Posterior cingulate gyrus (tissue), 11 donors: ENCODE measurements around the gene GLT8D1.

Source experiments
- DNase-seq, 10 donors: peaks; one replicate each; pipeline versions ENCODE4 v3.0.0 to v3.0.0-alpha.2; 2020 to 2021; ENCODE audit warnings: mixed read lengths in 3 of 10
- intact Hi-C: fragments of 100-400 bp; cut with DNase I; formaldehyde crosslinking; loops from one replicate; pipeline ENCODE4 v1.15.1; 2023

The GLT8D1 gene

DNA sequence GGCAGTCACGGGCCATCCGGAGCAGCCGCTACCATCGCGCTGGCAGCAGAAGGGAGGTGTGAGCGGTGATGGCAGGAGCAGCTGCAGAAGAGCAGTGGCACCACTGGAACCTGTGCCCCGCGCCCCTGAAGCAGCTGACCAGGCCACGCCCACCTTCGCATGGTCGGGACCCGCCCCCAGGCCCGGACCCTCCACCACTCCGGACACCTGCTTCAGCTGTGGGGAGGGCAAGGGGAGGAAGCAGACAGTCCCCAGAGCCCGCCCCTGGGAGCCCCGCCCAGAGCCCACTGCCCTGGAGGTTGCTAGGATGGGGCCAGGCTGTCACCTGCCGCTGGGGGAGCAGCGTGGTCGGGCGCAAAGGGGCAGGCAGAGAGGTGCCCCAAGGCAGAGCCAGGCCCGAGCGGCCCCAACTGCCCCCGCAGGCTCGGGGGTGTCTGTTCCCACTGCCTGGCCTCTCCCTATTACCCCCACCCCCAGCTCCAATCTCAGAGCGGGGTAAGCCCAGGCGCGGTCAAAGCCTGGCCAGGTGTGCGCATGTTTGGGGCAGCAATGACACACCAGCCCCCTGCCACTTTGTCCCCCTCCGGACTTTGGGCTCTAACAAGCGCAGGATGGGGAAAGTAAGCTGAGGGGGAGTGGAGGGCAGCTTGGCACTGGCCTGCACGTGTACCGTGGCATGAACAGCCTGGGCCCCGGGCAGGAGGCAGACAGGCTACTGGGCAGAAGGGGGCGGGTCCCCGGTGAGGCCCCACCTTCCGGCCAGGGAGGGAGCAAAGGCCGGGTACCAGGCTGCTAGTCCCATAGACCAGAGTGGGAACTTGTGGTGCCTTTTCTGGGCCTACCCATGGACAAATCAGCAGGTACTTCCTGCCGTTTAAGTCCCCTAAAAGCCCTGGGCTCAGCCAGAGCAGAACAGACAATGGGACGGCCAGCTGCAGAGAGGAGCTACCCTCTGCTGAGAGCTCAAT lies 9.0 kb upstream of the GLT8D1 start:
- intact Hi-C loops = no loop called here
- DNase-seq = peak in 2 of 10 donors; percentile 79 to 85

DNA sequence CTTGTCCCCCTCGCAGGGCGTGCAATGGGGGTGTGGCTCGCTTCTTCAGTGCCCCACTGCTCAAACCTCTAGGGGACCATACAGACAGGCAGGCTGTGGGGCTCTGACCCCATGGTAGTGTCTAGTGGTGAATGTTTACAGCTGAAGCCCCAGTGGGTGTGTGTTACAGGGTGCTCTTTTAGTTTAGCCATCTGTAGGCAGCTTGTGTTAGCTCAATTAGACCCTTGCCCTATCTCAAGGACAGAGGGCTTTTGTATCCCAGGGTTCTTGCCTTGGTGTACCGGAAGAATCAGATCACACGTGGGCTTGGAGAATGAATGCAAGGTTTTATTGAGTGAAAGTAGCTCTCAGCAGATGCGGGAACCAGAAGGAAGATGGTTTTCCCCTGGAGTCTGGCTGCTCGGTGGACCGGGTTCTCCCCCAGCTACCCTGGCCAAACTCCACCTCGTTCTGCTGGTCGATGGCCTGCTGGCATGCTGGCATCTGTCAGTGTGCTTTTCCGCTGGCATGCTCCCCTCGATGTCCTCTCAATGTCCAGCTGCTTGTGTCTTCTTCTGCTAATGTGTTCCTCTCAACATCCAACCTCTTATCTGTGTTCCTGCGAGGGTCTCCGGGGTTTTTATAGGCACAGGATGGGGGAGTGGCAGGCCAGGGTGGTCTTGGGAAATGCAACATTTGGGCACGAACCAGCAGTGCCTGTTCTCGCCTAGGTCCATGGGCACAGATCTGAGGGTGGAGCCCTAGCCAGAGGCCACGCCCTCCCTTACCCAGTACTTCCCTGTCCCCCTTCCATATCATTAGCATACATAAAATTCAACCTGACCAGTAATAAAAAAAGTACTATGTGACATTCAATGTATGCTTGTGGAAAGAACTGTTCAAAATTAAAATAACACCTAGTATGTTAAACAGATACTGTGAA lies 7.0 kb upstream of the GLT8D1 start:
- peak in 1 of 10 donors; percentile 73 for DNase-seq
- intact Hi-C loops = no loop called here

- no peak for DNase-seq
- intact Hi-C loops = no loop called here
Observed at GRCh38 chr3:52710512-52710911, 4.9 kb upstream of the GLT8D1 start.

DNA sequence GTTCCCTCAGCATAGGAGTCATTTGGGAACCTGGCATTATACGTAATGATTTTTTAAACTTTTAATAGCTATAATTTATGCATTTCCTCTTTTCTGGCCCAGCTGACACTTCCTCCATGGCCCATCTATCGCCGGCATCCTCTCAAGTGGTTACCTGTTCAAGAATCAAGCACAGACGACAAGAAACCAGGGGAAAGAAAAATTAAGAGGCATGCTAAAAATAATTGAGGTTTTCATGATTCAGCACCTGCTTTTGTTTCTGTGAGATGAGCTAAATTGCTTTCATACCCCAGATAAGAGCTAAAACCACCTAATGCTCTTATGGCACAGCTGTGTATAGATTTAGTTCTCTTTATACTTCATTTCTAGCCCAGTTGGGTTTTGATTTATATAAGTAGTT lies 2.0 kb upstream of the GLT8D1 start:
- intact Hi-C loops = no loop called here
- DNase-seq = no peak

DNA sequence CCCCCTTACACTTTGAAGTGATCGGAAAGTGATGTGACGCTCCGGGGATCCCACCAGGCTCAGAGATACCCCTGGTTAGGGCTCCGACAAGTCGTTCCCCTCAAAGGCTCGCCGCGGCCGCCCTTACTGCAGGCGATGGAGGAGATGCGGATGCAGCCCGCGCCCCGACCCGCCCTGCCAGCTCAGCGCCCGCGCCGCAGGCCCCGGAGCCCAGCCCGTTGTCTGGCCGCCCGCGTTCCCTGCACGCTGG lies 228 bp downstream of the GLT8D1 start:
- peak in 1 of 10 donors; percentile 33 for DNase-seq
- intact Hi-C loops = loop anchor here (2.0 kb wide), 2 partner anchors 21 to 65 kb away; partner anchors contain the start of genes NEK4 and PBRM1

GRCh38 chr3:52704611-52705437 lies 767 bp downstream of the GLT8D1 start:
- DNase-seq = no peak
- intact Hi-C loops = loop anchor here (2.0 kb wide), 2 partner anchors 20 to 66 kb away; partner anchors contain the start of genes NEK4 and PBRM1

DNA sequence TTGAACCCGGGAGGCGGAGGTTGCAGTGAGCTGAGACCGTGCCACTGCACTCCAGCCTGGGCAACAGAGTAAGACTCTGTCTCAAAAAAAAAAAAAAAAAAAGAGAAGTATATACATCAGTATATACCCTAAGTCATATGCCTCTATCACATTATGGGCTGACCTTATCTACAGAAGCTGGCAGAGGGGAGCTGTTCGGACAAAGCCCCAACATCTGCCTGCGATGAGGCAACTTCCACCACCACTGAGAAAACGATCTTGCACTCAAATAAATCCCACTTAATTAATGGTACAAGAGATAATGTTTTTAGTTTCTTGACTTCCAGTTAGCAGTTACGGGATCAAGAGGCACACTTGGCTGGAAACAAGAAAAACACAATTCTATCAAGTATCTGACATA lies 2.2 kb downstream of the GLT8D1 start:
- DNase-seq = no peak
- intact Hi-C loops = no loop called here

- intact Hi-C loops = no loop called here
- DNase-seq = no peak
Observed at GRCh38 chr3:52697632-52697965, 8.0 kb downstream of the GLT8D1 start.

GRCh38 chr3:52696830-52697631 lies 8.6 kb downstream of the GLT8D1 start:
- DNase-seq = no peak
- intact Hi-C loops = no loop called here

- intact Hi-C loops = no loop called here
- DNase-seq = no peak
Observed at GRCh38 chr3:52695798-52696671, 9.6 kb downstream of the GLT8D1 start.

DNA sequence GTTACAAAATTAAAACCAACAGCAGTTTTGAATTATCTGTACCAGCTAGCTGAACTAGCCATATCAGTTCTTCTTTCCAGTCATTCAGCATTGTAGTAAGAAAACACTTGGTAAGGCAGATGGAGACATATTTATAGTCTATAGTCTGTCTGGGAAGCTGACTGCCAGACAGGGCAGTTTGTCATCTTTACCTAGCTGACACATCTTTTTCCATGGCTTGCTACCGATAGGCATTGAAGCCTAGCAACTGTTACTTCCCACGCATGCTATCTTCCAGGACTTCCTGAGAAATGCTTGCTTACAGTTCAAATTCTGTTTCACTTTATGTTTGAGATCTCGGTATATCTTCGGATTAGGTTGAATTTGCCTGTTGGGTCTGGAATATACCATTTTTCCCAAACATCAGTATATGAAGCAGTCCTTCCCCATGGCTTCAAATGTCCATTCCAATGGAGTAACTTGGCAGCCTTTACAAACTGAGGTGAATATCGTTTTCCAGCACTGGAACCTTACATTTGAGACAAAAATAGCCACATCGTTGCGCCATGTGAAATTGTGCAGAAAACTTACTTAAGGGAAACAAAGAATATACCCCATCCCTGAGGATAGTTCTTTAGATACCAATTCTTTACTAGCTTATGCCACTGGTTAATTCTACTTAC lies 10.9 kb downstream of the GLT8D1 start:
- DNase-seq = no peak
- intact Hi-C loops = no loop called here

GRCh38 chr3:52693071-52693470 lies 12.5 kb downstream of the GLT8D1 start:
- no peak for DNase-seq
- intact Hi-C loops = no loop called here

GRCh38 chr3:52690560-52690959 lies 15.0 kb downstream of the GLT8D1 start:
- intact Hi-C loops = no loop called here
- no peak for DNase-seq

- no peak for DNase-seq
- intact Hi-C loops = loop anchor here (10.0 kb wide), 1 partner anchor 264 kb away; no protein-coding TSS in a partner anchor
Observed at GRCh38 chr3:52689151-52689550, 16.4 kb downstream of the GLT8D1 start.

GRCh38 chr3:52688266-52688665 lies 17.3 kb downstream of the GLT8D1 start:
- intact Hi-C loops = loop anchor here (10.0 kb wide), 1 partner anchor 263 kb away; no protein-coding TSS in a partner anchor
- DNase-seq = no peak

- intact Hi-C loops = loop anchor here (2.0 to 10.0 kb wide), 3 partner anchors 19 to 261 kb away; partner anchors contain the start of genes GLT8D1 and UQCC5
- peak; percentile 85 to 99 (median 92) for DNase-seq
Observed at GRCh38 chr3:52685709-52686691, 19.6 kb downstream of the GLT8D1 start, which contains the start of the genes GNL3 and PBRM1. Gene GNL3 (plus strand): TSS chr3:52686032. CDS start chr3:52686093, 61 bp downstream. Gene PBRM1 (minus strand): TSS chr3:52685913.
